GM06990 (cell line): ENCODE results near the gene STXBP6.

Experiments
- DNase-seq: peaks from one replicate; pipeline ENCODE4 v3.0.0-alpha.2; 2011; ENCODE audit not compliant: insufficient read length; ENCODE audit errors: extremely low read depth
- H3K27me3 ChIP-seq: replicated peaks from 2 replicates; pipeline ENCODE4 v1.6.0; 2011; ENCODE audit warnings: low read length; ENCODE audit not compliant: control insufficient read depth, insufficient read depth
- H3K36me3 ChIP-seq: 2 replicates; pipeline ENCODE4 v1.5.1; 2011; ENCODE audit warnings: low read length; ENCODE audit not compliant: control insufficient read depth, insufficient read depth
- H3K4me3 ChIP-seq: replicated peaks from 2 replicates; pipeline ENCODE4 v1.5.1; 2011; ENCODE audit warnings: low read depth, mild to moderate bottlenecking, control low read depth, low read length
- CTCF ChIP-seq: IDR thresholded peaks from 2 replicates; pipeline ENCODE4 v1.5.1; 2011; ENCODE audit warnings: low read length, control low read depth, mild to moderate bottlenecking, inconsistent platforms; ENCODE audit not compliant: insufficient read depth, poor library complexity, severe bottlenecking

Gene STXBP6

DNA sequence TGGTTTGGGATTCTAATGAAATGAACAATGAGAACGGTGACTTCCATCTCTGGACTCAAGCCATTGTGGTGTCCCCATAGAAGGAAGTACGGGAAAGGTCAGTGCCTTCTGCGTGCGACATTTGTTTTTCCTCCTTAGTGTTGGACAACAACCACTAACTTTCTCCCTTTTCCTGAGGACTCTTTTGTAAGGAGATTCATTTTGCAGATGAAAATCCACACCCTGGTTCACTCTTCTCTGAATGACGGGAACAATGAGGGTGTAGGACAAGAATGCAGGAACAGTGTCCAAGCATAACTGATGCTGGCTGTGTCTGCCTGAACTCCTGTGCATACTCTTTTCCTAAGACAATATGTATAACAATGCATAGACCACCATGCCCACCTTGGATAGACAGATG is 176.4 kb downstream of the STXBP6 start:
- no peak for TF ChIP-seq CTCF
- Histone ChIP-seq H3K36me3 (no peaks in the 10 kb centered on the region), H3K4me3 (no peak overlapping the region), H3K27me3 (no peaks in the 10 kb centered on the region)
- DNase-seq = no peak

- no peak for TF ChIP-seq CTCF
- Histone ChIP-seq H3K4me3 (no peak overlapping the region), H3K36me3 (no peaks in the 10 kb centered on the region), H3K27me3 (no peaks in the 10 kb centered on the region)
- no peak for DNase-seq
Measured at GRCh38 chr14:24870949-24871701, 178.8 kb downstream of the STXBP6 start.

DNA sequence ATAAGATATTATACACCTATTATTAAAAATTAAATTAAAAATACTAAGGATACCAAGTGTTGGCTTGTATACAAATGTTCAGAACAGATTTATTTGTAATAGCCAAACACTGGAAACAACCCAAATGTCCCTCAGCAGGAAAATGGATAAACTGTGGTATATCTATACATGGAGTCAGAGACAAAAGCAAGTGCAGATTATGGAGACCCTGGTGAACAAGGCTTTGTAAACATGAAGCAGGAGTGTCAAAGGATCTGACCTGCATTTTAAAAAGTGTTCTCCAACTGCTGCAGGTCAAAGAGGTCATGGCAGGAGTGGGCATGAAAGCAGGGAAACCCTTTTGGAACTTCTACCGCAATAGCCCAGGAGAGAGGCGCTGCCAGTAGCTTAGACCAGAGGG is 181.6 kb downstream of the STXBP6 start:
- TF ChIP-seq CTCF = no peak
- Histone ChIP-seq H3K27me3 (no peaks in the 10 kb centered on the region), H3K4me3 (no peak overlapping the region), H3K36me3 (no peaks in the 10 kb centered on the region)
- no peak for DNase-seq

DNA sequence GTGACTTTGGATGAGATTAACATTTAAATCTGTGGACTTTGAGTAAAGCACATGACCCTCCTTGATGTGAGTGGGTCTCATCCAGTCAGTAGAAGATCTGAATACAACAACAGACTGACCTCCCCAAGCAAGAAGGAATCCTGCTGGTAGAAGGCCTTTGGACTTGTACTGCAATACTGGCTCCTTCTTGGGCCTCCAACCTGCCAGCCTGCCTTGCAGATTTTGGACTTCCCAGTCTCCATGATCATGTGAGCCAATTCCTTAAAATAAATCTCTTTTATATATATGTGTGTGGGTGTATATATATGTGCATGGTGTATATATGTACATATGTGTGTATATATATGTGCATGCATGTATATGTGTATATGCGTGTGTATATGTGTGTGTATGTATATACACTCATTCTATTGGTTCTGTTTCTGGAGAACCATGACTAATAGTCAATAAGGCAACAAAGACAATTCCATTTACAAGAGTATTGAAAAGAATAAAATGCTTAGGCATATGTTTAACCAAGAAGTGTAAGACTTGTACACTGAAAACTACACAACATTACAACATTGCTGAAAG is 183.8 kb downstream of the STXBP6 start:
- TF ChIP-seq CTCF = no peak
- no peaks in the 10 kb centered on the region for H3K36me3 ChIP-seq
- no peaks in the 10 kb centered on the region for H3K27me3 ChIP-seq
- H3K4me3 ChIP-seq = no peak overlapping the region
- DNase-seq = no peak

GRCh38 chr14:24863968-24864684 is 185.8 kb downstream of the STXBP6 start:
- Histone ChIP-seq H3K4me3 (no peak overlapping the region), H3K36me3 (no peaks in the 10 kb centered on the region), H3K27me3 (no peaks in the 10 kb centered on the region)
- no peak for DNase-seq
- TF ChIP-seq CTCF = no peak
